ENCODE results near the gene SYS1.

The SYS1 gene

GRCh38 chr20:45355209-45356084 is 7.5 kb upstream of the SYS1 start:
- no peak for DNase-seq (ENCODE audit: low read depth)

- peak; percentile 76 for DNase-seq (ENCODE audit: low read depth)
These were observed 4.5 kb upstream of the SYS1 start for GRCh38 chr20:45358282-45359068.

- DNase-seq (ENCODE audit: low read depth): no peak
These were observed 3.9 kb upstream of the SYS1 start for GRCh38 chr20:45359069-45359405.

GRCh38 chr20:45359406-45360148 is 3.4 kb upstream of the SYS1 start:
- DNase-seq (ENCODE audit: low read depth): no peak

GRCh38 chr20:45361793-45362192 is 1.2 kb upstream of the SYS1 start:
- DNase-seq (ENCODE audit: low read depth): no peak

- no peak for DNase-seq (ENCODE audit: low read depth)
These were observed 896 bp downstream of the SYS1 start for GRCh38 chr20:45363611-45364492.

- DNase-seq (ENCODE audit: low read depth): no peak
These were observed 2.6 kb downstream of the SYS1 start for GRCh38 chr20:45365444-45365970.

GRCh38 chr20:45366192-45366591 is 3.2 kb downstream of the SYS1 start:
- DNase-seq (ENCODE audit: low read depth): no peak

GRCh38 chr20:45366631-45367030 is 3.7 kb downstream of the SYS1 start:
- no peak for DNase-seq (ENCODE audit: low read depth)

GRCh38 chr20:45367126-45367525 is 4.2 kb downstream of the SYS1 start:
- DNase-seq (ENCODE audit: low read depth): no peak

- no peak for DNase-seq (ENCODE audit: low read depth)
These were observed 5.4 kb downstream of the SYS1 start for GRCh38 chr20:45368221-45368980.

GRCh38 chr20:45370571-45371160 is 7.7 kb downstream of the SYS1 start:
- DNase-seq (ENCODE audit: low read depth): no peak

GRCh38 chr20:45372241-45372640 is 9.3 kb downstream of the SYS1 start:
- DNase-seq (ENCODE audit: low read depth): no peak

- DNase-seq (ENCODE audit: low read depth): no peak
These were observed 9.8 kb downstream of the SYS1 start for GRCh38 chr20:45372646-45373352.

GRCh38 chr20:45373353-45374100 is 10.6 kb downstream of the SYS1 start:
- no peak for DNase-seq (ENCODE audit: low read depth)

- no peak for DNase-seq (ENCODE audit: low read depth)
These were observed 11.1 kb downstream of the SYS1 start for GRCh38 chr20:45374101-45374467.

GRCh38 chr20:45374966-45375365 is 12.0 kb downstream of the SYS1 start:
- DNase-seq (ENCODE audit: low read depth): no peak

- DNase-seq (ENCODE audit: low read depth): no peak
These were observed 14.3 kb downstream of the SYS1 start for GRCh38 chr20:45377269-45377668.

- DNase-seq (ENCODE audit: low read depth): no peak
These were observed 15.2 kb downstream of the SYS1 start, which contains the start of gene TP53TG5 for GRCh38 chr20:45378191-45378590. Gene TP53TG5, minus strand, starts transcription at chr20:45378325. Its CDS starts 89 bp downstream, at chr20:45378236.
